Activated T-cell treated with anti-CD3 and anti-CD28 coated beads, Interleukin-2, amount 50 U/mL, for 4 hours (primary cell): ENCODE results near the gene SLC26A1. TPM values are rescaled to one million over a fixed set of nuclear protein-coding genes. Genes with fewer than 3 reads are reported as not detected.

ENCODE experiments used
- ATAC-seq, 2 donors: fragments of 200-7000 bp; cut with Tn5 transposase; one replicate each; pipeline ENCODE4 v1.10.0; 2021
- DNase-seq: peaks from one replicate; pipeline ENCODE4 v3.0.0-alpha.2; 2020
- H3K27me3 Mint-ChIP-seq: one replicate; pipeline ENCODE4 v1.8.0; 2021; ENCODE audit warnings: low read depth, mixed read lengths
- H3K36me3 Mint-ChIP-seq: one replicate; pipeline ENCODE4 v1.8.0; 2022; ENCODE audit warnings: mixed read lengths; ENCODE audit not compliant: insufficient read depth
- H3K4me1 Mint-ChIP-seq: one replicate; pipeline ENCODE4 v1.8.0; 2021; ENCODE audit warnings: low read depth, mixed read lengths
- H3K4me3 Mint-ChIP-seq: one replicate; pipeline ENCODE4 v1.8.0; 2021; ENCODE audit warnings: mild to moderate bottlenecking, moderate library complexity, mixed read lengths
- H3K9me3 Mint-ChIP-seq: one replicate; pipeline ENCODE4 v1.8.0; 2021; ENCODE audit warnings: mixed read lengths
- total RNA-seq, 3 donors: library from RNA; stranded (reverse); gene quantifications; one replicate each; pipeline ENCODE4 v1.2.1, GENCODE V29; 2021

SLC26A1 gene
- total RNA-seq, 3 donors from 2014 or later = 0.05 TPM; not detected in 2

DNA sequence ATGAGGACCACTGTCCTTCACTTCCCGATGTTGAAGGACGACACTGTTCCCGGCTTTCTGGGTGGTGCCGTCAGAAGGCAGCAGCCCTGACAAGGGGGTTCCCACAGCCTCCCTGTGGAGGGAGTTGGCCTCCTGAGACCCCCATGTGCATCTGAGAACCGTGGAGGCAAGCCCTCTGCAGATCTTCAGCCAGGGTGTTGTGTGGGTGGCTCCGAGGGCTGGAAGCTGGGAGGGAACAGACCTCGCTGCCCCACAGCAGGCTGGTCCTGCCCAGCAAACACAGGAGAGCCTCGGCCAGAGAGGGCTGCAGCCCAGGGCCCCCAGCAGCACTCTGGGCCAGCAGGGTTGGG is 36.0 kb downstream of the SLC26A1 start:
- Mint-ChIP-seq H3K4me3 (no peak overlapping the region), H3K27me3 (no peaks in the 10 kb centered on the region), H3K36me3 (peaks cover 6% of the 10 kb centered on the region), H3K4me1 (no peaks in the 10 kb centered on the region), H3K9me3 (no peaks in the 10 kb centered on the region)
- no peak for DNase-seq
- no peak for ATAC-seq

DNA sequence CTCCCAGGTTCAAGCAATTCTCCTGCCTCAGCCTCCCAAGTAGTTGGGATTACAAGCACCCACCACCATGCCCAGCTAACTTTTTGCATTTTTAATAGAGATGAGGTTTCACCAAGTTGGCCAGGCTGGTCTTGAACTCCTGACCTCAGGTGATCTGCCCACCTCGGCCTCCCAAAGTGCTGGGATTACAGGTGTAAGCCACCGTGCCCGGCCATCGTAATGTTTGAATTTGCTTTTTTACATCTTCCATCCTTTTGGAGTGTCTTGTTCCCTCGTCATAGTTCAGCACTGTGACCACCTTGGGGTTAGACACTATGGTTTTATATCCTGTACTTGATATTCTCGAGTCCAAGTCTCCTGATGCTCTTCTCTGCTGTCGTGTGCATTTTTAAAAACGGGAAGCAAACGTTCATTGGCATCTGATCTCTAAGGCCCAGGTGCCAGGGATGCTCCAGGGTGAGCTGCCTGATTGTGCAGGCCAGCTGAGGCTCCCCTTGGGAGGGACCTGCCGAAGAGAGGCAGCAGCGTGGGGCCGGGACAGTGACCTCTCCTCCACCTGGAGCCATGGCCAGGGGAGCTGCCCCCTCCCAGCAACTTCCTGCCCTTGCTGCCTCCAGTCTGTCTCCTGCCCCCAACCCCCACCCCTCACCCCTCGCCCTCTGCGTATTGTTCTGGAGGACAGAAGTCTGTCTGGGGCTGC is 36.5 kb downstream of the SLC26A1 start:
- no peak for DNase-seq
- Mint-ChIP-seq H3K9me3 (no peaks in the 10 kb centered on the region), H3K36me3 (peaks cover 8% of the 10 kb centered on the region), H3K4me3 (no peak overlapping the region), H3K27me3 (no peaks in the 10 kb centered on the region), H3K4me1 (no peaks in the 10 kb centered on the region)
- no peak for ATAC-seq

DNA sequence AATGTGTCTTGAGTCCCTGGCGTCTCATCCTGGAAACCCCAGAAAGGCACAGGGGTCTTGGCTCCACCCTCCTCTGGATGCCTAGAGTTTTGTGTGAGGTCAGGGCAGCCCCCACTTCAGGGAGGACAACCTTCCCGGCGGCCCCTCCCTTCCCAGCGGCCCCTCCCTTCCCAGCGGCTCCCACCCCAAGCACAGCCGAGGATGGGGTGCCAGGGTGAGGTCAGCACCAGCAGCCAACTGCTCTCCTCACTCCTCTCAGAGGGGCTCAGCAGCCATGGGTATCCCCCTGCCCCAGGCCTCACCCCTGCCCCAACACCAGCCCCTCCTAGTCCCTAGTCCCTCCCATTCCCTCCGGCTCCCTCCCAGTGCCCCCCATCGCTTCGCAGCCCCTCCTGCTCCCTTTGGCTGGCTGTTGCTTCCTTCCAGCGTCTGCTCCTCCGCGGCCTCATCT is 37.2 kb downstream of the SLC26A1 start:
- no peaks in the 10 kb centered on the region for H3K4me1 Mint-ChIP-seq
- DNase-seq (no peak), ATAC-seq (no peak)
- peaks cover 8% of the 10 kb centered on the region for H3K36me3 Mint-ChIP-seq
- H3K9me3 Mint-ChIP-seq = no peaks in the 10 kb centered on the region
- no peak overlapping the region for H3K4me3 Mint-ChIP-seq
- H3K27me3 Mint-ChIP-seq = no peaks in the 10 kb centered on the region

DNA sequence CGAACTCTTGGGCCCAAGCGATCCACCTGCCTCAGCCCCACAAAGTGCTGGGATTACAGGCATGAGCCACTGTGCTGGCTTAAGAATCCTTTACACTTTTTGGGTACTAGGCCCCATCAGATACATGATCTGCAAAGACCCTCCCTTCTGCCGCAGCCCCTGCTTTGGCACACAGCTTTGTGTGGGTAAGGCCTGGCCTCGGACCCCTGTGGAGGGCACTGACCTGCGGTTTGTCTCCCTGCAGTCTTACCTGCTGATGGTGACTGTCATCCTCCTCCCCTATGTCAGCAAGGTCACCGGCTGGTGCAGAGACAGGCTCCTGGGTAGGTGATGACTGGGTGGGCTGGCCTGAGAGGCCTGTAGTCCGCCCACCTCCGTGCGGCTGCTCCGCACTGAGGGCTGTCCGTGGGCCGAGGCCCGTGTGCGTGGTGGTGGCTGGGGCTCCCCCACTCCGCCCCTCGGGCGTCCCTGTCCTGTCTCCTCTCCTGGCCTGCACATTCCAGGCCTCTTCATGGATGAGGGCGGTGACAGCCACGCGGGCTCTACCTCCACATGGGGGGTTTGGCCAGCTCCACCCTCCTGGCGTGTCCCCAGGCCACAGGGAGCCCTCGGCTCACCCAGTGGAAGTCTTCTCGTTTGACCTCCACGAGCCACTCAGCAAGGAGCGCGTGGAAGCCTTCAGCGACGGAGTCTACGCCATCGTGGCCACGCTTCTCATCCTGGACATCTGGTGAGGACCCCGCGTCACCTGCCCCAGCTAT is 37.9 kb downstream of the SLC26A1 start:
- Mint-ChIP-seq H3K4me3 (no peak overlapping the region), H3K27me3 (no peaks in the 10 kb centered on the region), H3K36me3 (peaks cover 8% of the 10 kb centered on the region), H3K4me1 (no peaks in the 10 kb centered on the region), H3K9me3 (no peaks in the 10 kb centered on the region)
- no peak for ATAC-seq
- no peak for DNase-seq

DNA sequence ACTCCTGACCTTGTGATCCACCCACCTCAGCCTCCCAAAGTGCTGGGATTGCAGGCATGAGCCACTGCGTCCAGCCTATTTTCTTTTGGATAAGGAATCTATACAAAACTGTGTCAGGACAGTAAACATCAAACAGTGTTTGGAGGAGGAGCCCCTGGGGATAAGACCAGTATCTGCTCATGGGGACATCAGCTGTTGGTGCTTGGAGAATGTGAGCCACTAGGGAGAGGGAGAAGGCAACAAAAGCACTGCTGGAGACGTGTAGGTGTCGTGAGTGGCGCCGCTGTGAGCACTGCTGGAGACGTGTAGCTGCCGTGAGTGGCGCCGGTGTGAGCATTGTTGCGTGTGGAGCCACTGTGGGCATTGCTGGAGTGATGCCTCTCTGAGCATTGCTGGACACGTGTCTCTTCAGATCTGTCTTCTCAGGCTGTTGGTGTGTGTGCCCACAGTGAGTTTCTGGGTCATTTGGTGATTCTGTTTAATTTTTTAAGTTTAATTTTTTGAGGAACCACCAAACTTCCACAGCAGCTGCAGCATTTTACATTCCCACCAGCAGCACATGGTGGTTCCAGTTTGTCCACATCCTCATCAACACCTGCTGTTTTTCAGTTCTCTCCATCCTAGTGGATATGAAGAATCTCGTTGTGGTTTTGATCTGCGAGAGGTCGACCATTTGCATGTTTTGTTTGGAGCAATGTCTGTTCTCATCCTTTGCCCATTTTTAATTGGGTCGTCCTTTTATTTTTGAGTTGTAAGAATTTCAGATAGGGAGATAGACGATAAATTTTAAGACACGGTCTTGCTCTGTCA is 38.8 kb downstream of the SLC26A1 start:
- ATAC-seq = no peak
- Mint-ChIP-seq H3K36me3 (peaks cover 6% of the 10 kb centered on the region), H3K27me3 (no peaks in the 10 kb centered on the region), H3K9me3 (no peaks in the 10 kb centered on the region), H3K4me3 (no peak overlapping the region), H3K4me1 (no peaks in the 10 kb centered on the region)
- DNase-seq = no peak

DNA sequence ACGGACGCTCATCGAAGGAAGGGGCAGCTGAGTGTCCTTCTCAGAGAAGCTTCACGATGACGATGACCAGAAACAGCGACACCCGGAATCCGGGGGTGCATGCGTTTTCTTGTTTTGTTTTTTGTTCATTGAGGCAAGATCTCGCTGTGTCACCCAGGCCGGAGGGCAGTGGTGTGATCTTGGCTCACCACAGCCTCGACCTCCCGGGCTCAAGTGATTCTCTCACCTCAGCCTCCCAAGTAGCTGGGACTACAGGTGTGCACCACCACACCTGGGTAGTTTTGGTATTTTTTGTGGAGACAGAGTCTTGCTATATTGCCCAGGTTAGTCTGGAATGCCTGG is 39.7 kb downstream of the SLC26A1 start:
- no peak overlapping the region for H3K4me3 Mint-ChIP-seq
- no peak for DNase-seq
- H3K9me3 Mint-ChIP-seq = no peaks in the 10 kb centered on the region

DNA sequence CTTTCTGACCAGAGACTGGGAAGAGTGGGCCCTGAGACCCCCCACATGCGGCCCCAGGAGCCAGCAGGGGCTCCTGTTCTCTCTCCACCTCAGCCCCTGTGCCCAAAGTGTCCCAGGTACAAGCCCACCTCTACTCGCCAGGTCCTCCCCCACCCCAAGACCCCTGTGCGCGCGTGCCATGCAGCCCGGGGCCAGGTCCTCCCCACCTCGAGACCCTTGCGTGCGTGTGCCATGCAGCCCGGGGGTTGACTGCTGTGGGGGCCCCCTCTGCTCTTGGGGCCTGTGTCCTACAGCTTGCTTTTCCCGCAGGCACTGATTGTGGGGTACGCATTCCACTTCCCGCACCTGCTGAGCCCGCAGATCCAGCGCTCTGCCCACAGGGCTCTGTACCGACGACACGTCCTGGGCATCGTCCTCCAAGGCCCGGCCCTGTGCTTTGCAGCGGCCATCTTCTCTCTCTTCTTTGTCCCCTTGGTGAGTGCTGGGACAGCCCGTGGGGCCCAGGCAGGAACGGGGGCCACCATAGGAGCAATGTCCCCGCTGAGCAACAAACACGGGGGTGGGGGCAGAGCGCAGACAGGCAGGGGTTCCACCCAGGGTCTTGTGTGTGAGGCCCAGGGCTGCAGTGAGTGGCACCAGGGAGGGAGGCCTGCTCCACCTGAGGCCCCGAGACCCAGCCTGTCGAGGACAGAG is 40.2 kb downstream of the SLC26A1 start:
- Mint-ChIP-seq H3K9me3 (no peaks in the 10 kb centered on the region), H3K4me3 (no peak overlapping the region), H3K27me3 (no peaks in the 10 kb centered on the region), H3K4me1 (no peaks in the 10 kb centered on the region), H3K36me3 (peaks cover 5% of the 10 kb centered on the region)
- DNase-seq (no peak), ATAC-seq (no peak)

More for the DNA sequence above, 39.7 kb downstream of the SLC26A1 start:
- Mint-ChIP-seq H3K4me1 (no peaks in the 10 kb centered on the region), H3K36me3 (peaks cover 6% of the 10 kb centered on the region), H3K27me3 (no peaks in the 10 kb centered on the region)
- ATAC-seq = no peak

DNA sequence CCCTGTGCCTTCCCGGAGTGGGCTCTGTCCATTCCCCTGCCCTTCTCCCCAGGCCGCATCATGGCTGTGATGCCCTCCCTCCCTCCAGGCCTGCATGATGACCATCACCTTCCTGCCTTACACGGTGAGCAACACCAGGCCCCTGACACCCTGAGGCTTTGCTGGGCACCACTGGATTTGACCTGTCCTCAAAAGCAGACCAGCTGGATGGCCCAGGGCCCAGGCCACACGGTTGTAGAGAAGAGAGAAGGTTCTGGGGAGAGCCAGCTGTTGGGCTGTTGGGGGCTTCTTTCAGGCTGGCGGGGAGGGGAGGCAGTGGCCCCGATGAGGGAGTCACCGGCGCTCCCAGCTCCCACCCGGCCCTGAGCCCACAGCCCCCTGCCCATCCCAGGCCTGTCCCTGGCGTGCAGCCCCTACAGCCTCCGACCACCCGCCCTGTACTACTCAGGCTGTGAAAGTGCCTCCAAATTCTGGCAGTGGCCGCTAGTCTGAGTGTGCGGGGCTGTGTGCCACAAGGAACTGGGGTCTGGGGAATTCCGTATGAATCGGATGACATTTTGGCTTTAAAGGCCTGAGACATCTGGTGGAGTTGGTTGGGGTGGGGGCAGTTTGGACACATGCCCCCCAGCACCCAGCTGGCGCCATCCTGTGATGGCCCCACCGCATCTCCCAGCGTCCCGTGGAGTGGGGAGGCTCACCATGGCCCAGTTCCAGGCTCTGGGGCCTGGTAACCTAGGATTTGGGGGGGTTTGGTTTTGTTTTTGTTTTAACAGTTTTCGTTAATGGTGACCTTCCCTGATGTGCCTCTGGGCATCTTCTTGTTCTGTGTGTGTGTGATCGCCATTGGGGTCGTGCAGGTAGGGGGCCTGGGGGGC is 41.4 kb downstream of the SLC26A1 start:
- H3K9me3 Mint-ChIP-seq = no peaks in the 10 kb centered on the region
- no peak overlapping the region for H3K4me3 Mint-ChIP-seq
- ATAC-seq (no peak), DNase-seq (no peak)
- H3K4me1 Mint-ChIP-seq = no peaks in the 10 kb centered on the region
- H3K36me3 Mint-ChIP-seq = peaks cover 2% of the 10 kb centered on the region
- no peaks in the 10 kb centered on the region for H3K27me3 Mint-ChIP-seq

DNA sequence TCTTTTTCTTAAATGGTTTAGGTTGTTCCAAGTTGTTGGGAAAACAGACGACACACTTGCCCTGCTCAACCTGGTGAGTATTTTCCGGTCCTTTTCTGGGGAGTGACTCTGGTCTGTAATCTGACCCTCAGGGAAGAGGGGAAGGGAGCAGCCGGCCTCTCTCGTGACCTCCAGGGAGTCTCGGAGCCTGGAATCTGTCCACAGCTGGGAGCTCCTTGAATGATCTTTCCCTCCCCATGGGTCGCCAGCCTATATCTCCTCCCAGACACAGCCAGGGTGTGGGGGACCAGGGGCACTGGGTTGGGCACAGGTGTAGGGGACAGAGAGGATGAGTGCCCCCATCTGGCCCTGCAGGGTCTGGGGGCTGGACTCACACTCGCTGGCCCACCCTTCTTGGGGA is 42.0 kb downstream of the SLC26A1 start:
- Mint-ChIP-seq H3K9me3 (no peaks in the 10 kb centered on the region), H3K4me1 (peaks cover 1% of the 10 kb centered on the region), H3K36me3 (peaks cover 2% of the 10 kb centered on the region), H3K4me3 (no peak overlapping the region), H3K27me3 (no peaks in the 10 kb centered on the region)
- DNase-seq (no peak), ATAC-seq (no peak)

DNA sequence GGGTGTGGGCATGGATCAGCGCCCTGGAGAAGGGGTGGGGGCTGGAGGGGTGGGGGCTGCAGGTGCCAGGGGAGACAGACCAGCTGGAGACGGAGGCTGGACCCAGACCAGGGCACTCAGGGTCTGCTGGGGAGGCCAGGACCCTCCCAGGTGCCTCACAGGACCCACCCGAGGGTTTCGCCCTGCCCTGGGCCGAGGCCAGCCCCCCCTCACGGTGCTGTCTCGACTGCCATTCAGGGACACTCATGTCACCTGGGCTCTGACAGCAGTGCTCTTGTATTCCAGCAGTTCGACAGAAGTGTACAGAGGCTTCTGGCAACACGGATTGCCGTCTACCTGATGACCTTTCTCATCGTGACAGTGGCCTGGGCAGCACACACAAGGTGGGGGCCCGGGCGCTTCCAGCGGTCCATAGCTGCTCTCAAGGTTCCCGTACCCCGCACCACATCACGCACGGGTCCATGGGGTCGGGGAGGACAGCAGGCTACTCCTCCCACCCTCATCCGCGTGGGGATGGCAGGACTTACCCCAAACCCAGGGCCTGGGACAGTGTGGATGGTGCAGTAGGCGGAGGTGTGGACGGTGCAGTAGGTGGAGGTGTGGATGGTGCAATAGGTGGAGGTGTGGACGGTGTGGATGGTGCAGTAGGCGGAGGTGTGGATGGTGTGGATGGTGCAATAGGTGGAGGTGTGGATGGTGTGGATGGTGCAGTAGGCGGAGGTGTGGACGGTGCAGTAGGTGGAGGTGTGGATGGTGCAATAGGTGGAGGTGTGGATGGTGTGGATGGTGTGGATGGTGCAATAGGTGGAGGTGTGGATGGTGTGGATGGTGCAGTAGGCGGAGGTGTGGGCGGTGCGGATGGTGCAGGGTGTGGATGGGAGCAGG is 42.8 kb downstream of the SLC26A1 start:
- DNase-seq = no peak
- ATAC-seq = no peak
- Mint-ChIP-seq H3K4me3 (no peak overlapping the region), H3K27me3 (no peaks in the 10 kb centered on the region), H3K4me1 (peaks cover 4% of the 10 kb centered on the region), H3K36me3 (peaks cover 2% of the 10 kb centered on the region), H3K9me3 (no peaks in the 10 kb centered on the region)

DNA sequence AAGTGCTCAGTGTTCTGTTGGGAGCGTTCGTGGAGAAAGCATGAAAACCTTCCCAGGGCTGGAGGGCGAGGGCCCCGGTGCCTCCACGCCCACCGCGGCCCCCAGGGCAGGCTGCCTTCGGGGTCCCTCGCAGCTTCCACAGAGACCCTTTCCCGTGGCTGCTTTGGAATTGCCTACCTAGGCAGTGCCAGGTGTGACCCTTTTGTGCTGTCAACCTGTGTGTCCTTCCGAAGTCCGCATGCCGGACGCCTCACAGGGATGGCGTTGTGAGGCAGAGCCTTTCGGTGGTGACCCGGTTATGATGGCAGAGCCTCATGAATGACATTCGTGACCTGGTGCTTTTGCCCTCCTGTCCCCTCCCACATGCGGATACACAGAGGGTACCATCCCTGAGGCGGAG is 43.5 kb downstream of the SLC26A1 start:
- no peak for ATAC-seq
- peaks cover 4% of the 10 kb centered on the region for H3K4me1 Mint-ChIP-seq
- no peaks in the 10 kb centered on the region for H3K9me3 Mint-ChIP-seq
- H3K36me3 Mint-ChIP-seq = peaks cover 2% of the 10 kb centered on the region
- no peaks in the 10 kb centered on the region for H3K27me3 Mint-ChIP-seq
- no peak for DNase-seq
- no peak overlapping the region for H3K4me3 Mint-ChIP-seq

DNA sequence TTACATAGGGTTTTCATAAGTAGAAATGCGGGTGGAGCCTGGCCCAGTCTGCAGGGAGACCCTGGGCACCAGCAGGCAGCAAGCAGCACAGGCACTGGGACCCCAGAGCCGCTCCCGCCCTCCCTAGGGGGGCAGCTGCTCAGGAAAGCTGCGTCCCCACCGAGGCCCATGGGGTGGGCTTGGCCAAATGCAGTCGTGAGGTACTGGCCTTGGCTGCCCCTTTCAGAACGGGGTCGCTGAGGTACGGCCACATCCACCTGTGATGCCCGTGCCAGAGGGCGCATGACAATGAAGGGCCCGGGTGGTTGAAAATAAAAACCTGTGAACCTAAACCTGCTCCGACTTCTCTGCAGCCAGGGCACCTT is 44.3 kb downstream of the SLC26A1 start:
- Mint-ChIP-seq H3K9me3 (no peaks in the 10 kb centered on the region), H3K4me1 (peaks cover 4% of the 10 kb centered on the region), H3K27me3 (no peaks in the 10 kb centered on the region), H3K4me3 (no peak overlapping the region), H3K36me3 (peaks cover 2% of the 10 kb centered on the region)
- no peak for ATAC-seq
- no peak for DNase-seq
